ENCODE measurements around the gene MDFI.

DNA sequence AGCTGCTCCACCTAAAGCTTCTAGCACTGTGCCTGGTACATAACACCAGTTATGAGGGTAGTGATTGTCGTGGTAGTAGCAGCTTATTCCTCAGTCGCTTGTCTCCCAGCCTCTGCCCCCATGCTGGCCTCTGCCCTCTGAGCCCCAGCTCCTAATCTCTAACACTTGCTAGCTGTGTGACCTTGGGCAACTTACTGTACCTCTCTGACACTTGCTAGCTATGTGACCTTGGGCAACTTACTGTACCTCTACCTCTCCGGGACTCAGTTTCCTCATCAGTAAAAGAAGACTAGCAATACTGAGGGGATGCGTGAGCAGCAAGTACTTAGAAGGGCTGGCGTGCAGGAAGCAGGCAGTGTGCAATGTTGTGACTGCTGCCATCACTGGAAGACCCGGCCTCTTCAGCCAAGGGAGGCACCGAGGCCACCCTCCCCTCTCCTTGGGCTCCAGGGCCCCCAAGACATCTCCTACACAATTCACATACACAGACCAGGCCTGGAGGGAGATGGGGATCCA lies 9.9 kb downstream of the MDFI start:
- TF ChIP-seq, protein P1, sequence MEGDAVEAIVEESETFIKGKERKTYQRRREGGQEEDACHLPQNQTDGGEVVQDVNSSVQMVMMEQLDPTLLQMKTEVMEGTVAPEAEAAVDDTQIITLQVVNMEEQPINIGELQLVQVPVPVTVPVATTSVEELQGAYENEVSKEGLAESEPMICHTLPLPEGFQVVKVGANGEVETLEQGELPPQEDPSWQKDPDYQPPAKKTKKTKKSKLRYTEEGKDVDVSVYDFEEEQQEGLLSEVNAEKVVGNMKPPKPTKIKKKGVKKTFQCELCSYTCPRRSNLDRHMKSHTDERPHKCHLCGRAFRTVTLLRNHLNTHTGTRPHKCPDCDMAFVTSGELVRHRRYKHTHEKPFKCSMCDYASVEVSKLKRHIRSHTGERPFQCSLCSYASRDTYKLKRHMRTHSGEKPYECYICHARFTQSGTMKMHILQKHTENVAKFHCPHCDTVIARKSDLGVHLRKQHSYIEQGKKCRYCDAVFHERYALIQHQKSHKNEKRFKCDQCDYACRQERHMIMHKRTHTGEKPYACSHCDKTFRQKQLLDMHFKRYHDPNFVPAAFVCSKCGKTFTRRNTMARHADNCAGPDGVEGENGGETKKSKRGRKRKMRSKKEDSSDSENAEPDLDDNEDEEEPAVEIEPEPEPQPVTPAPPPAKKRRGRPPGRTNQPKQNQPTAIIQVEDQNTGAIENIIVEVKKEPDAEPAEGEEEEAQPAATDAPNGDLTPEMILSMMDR (IDR thresholded peaks at IDR 0.05) = no peak
- TF ChIP-seq POLR2A (IDR thresholded peaks at IDR 0.05) = no peak

All from body of pancreas (tissue), 4 donors.